Gastroesophageal sphincter (tissue), 4 donors: ENCODE data around the gene ZNF239. TPM values are rescaled to one million over a fixed set of nuclear protein-coding genes. Genes with fewer than 3 reads are reported as not detected.
"Not testable (repeated sequence)": the region's sequence is repeated elsewhere in the genome, so short reads cannot be mapped to it uniquely, and the experiment has no call there.

Experiments used
- ATAC-seq: fragments of 150-250 bp; one replicate; pipeline ENCODE4 v1.9.1; 2016; ENCODE audit warnings: mild to moderate bottlenecking, moderate library complexity
- H3K27ac ChIP-seq, 4 donors: fragments of 200-600 bp; sonication (generic) in 3 of 4; 1 replicate in 3 of 4; 2 replicates in 1 of 4; pipeline ENCODE4 v1.5.1; 2016 to 2019
- H3K27me3 ChIP-seq: fragments of 200-600 bp; sonication (generic); one replicate; pipeline ENCODE4 v1.5.1; 2019
- H3K36me3 ChIP-seq, 2 donors: fragments of 200-600 bp; sonication (generic); one replicate each; pipeline ENCODE4 v1.5.1; 2019; ENCODE audit warnings: control low read depth in 1 of 2
- H3K4me1 ChIP-seq, 3 donors: fragments of 200-600 bp; sonication (generic); 1 replicate in 2 of 3; 2 replicates in 1 of 3; pipeline ENCODE4 v1.5.1; 2016 to 2019; ENCODE audit warnings: control low read depth in 2 of 3
- H3K4me3 ChIP-seq, 2 donors: fragments of 200-600 bp; sonication (generic); one replicate each; pipeline ENCODE4 v1.5.1; 2019; ENCODE audit warnings: mild to moderate bottlenecking in 1 of 2, moderate library complexity in 1 of 2
- H3K9me3 ChIP-seq, 3 donors: fragments of 200-600 bp; sonication (generic); one replicate each; pipeline ENCODE4 v1.5.1; 2017 to 2019; ENCODE audit warnings: control low read depth in 2 of 3
- EP300 ChIP-seq: sonication (generic); formaldehyde crosslinking; IDR thresholded peaks from one replicate; pipeline ENCODE4 v1.6.1; 2017; ENCODE audit warnings: antibody characterized with exemption, mild to moderate bottlenecking
- POLR2A ChIP-seq, 2 donors: fragments of 450-650 bp; IDR thresholded peaks; one replicate each; pipeline ENCODE4 v1.6.1; 2017; ENCODE audit warnings: antibody characterized with exemption in 2 of 2, mild to moderate bottlenecking in 2 of 2, moderate library complexity in 1 of 2
- POLR2AphosphoS5 ChIP-seq: sonication (generic); formaldehyde crosslinking; IDR thresholded peaks from one replicate; pipeline ENCODE4 v1.6.1; 2017; ENCODE audit warnings: antibody characterized with exemption
- WGBS, 2 donors: methylation state at CpG; one replicate each; pipeline ENCODE4 v1.1.5; 2018; ENCODE audit warnings: low coverage in 1 of 2; 5-methylcytosine and 5-hydroxymethylcytosine counted together
- total RNA-seq, 4 donors: library from RNA; depleted of rRNA; stranded (reverse); fragments of >200 nt; gene quantifications; one replicate each; pipeline ENCODE4 v1.1.0, GENCODE V29; 2016
- TF ChIP-seq, protein P1 (sequence below), 4 experiments: fragments of 200-600 bp in 2 of 4; fragments of 450-650 bp in 2 of 4; sonication (generic) in 1 of 4; IDR thresholded peaks; one replicate each; pipeline ENCODE4 v1.5.1; 2017 to 2019; ENCODE audit warnings: antibody characterized with exemption in 4 of 4, mild to moderate bottlenecking in 2 of 4, moderate library complexity in 2 of 4

ZNF239 gene
- total RNA-seq, 4 donors from 2014 or later, result 3.6 to 14.1 (median 6.2) TPM

DNA sequence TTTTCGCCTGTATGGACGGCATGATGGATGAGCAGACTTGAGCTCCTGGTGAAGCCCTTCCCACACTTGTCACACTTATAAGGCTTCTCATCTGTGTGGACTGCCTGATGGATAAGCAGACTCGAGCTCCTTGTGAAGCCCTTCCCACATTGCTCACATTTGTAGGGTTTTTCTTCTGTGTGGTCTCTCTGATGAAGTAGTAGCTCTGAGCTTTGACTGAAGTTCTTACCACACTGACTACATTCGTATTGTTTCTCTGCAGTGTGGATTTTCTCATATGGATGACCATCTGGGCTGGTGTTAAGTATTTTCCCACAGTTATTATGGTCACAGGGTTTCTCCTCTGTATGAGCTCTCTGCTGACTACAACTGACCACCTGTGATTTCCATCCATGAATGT, 17.2 kb downstream of the ZNF239 start:
- no peak overlapping the region for H3K27ac ChIP-seq
- TF ChIP-seq, protein P1, sequence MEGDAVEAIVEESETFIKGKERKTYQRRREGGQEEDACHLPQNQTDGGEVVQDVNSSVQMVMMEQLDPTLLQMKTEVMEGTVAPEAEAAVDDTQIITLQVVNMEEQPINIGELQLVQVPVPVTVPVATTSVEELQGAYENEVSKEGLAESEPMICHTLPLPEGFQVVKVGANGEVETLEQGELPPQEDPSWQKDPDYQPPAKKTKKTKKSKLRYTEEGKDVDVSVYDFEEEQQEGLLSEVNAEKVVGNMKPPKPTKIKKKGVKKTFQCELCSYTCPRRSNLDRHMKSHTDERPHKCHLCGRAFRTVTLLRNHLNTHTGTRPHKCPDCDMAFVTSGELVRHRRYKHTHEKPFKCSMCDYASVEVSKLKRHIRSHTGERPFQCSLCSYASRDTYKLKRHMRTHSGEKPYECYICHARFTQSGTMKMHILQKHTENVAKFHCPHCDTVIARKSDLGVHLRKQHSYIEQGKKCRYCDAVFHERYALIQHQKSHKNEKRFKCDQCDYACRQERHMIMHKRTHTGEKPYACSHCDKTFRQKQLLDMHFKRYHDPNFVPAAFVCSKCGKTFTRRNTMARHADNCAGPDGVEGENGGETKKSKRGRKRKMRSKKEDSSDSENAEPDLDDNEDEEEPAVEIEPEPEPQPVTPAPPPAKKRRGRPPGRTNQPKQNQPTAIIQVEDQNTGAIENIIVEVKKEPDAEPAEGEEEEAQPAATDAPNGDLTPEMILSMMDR (IDR thresholded peaks at IDR 0.05), result no peak
- TF ChIP-seq EP300, result no peak
- no peak for TF ChIP-seq POLR2AphosphoS5
- TF ChIP-seq POLR2A (IDR thresholded peaks at IDR 0.05), result no peak
- H3K36me3 ChIP-seq, result peaks cover 10 to 60% of the 10 kb centered on the region in 2 donors
- no peaks in the 10 kb centered on the region for H3K4me1 ChIP-seq
- no peaks in the 10 kb centered on the region for H3K27me3 ChIP-seq
- ATAC-seq, result no peak
- no peak overlapping the region for H3K4me3 ChIP-seq
- WGBS, 2 donors, result 90 to 95% methylated on average over 2 of the region's 4 CpGs
- H3K9me3 ChIP-seq, result peaks cover 0 to 64% (median 0%) of the 10 kb centered on the region in 3 donors

DNA sequence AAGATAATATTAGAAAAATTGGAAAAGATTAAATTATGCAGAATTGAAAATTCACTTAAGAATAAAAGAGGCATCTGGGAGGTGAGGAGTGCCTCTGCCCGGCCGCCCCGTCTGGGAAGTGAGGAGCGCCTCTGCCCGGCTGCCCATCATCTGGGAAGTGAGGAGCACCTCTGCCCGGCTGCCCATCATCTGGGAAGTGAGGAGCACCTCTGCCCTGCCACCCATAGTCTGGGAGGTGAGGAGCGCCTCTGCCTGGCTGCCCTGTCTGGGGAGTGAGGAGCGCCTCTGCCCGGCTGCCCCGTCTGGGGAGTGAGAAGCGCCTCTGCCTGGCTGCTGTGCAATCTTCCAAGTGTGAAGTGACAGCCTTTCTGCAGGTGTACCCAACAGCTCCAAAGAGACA, 30.7 kb downstream of the ZNF239 start:
- H3K9me3 ChIP-seq, result peaks cover 0 to 41% (median 0%) of the 10 kb centered on the region in 3 donors
- WGBS, 2 donors, result 83 to 90% methylated on average over 5 to 6 of the region's 11 CpGs
- not testable (repeated sequence) for H3K4me1 ChIP-seq, H3K4me3 ChIP-seq, H3K27me3 ChIP-seq, H3K27ac ChIP-seq, ATAC-seq, H3K36me3 ChIP-seq

DNA sequence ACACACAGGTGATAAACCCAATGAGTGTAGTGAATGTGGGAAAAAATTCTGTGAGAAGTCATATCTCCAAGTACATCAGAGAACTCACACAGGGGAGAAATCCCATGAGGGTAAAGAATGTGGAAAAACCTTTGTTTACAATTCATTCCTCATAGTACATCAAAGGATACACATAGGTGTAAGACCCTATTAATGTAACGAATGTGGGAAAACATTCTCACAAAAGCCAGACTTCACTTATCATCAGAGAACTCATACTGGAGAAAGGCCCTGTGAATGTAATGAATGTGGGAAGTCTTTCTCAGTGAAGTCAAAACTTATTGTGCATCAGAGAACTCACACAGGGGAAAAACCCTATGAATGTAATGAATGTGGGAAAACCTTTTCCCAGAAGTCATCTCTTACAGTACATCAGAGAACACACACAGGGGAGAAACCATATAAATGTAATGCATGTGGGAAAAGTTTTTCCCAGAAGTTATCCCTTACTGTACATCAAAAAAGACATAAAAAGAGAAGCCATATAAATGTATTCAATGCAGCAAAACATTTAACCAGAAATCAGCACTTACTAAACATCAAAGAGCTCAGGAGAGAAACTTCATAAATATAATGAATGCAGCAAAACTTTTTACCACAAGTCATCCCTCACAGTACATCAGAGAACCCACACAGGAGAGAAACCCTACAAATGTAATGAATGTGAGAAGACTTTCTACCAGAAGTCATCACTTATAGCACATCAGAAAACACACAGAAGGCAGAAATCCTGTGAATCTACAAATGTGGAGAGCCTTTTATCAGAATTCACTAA, 49.8 kb downstream of the ZNF239 start:
- H3K36me3 ChIP-seq, result no peaks in the 10 kb centered on the region
- 67 to 73% methylated on average over 1 of the region's 1 CpG for WGBS, 2 donors
- no peak overlapping the region for H3K27ac ChIP-seq
- no peak overlapping the region for H3K4me3 ChIP-seq
- TF ChIP-seq POLR2AphosphoS5 (no peak), POLR2A (IDR thresholded peaks at IDR 0.05) (no peak), EP300 (no peak)
- TF ChIP-seq, protein P1 (IDR thresholded peaks at IDR 0.05), result no peak
- H3K4me1 ChIP-seq, result no peaks in the 10 kb centered on the region
- ATAC-seq, result no peak
- no peaks in the 10 kb centered on the region for H3K27me3 ChIP-seq
- peaks cover 0 to 91% (median 0%) of the 10 kb centered on the region in 3 donors for H3K9me3 ChIP-seq

Other genes with a start within 250 kb of the ZNF239 start
- gene FXYD4, start 203.0 kb downstream of the ZNF239 start, total RNA-seq, result not detected
- gene HNRNPF, start 165.4 kb downstream of the ZNF239 start, total RNA-seq, result 100 to 1,000 TPM; 138 to 215 (median 180) TPM
- gene ZNF487, start 137.5 kb downstream of the ZNF239 start, total RNA-seq, result 10 to 100 TPM in 3 of 4 donors, 1 to 10 TPM in 1; 5.1 to 22.4 (median 14.0) TPM
- 1 to 10 TPM; 2.2 to 4.5 (median 2.4) TPM for gene ZNF485, start 31.8 kb upstream of the ZNF239 start, total RNA-seq
- gene ZNF32, start 74.3 kb upstream of the ZNF239 start, total RNA-seq, result 10 to 100 TPM; 45.8 to 59.8 (median 53.8) TPM